Measurements from ENCODE around the gene CMBL.
"Not testable (repeated sequence)": the region's sequence is repeated elsewhere in the genome, so short reads cannot be mapped to it uniquely, and the experiment has no call there.

Gene CMBL

GRCh38 chr5:10307206-10308148 lies at the start of gene CMBL:
Gene CMBL, minus strand, starts transcription at chr5:10307902. Its CDS starts 17,140 bp downstream, at chr5:10290762.
- peak; percentile 36 for DNase-seq

GRCh38 chr5:10355071-10355889 lies 47.6 kb upstream of the CMBL start:
- no peak for DNase-seq

DNA sequence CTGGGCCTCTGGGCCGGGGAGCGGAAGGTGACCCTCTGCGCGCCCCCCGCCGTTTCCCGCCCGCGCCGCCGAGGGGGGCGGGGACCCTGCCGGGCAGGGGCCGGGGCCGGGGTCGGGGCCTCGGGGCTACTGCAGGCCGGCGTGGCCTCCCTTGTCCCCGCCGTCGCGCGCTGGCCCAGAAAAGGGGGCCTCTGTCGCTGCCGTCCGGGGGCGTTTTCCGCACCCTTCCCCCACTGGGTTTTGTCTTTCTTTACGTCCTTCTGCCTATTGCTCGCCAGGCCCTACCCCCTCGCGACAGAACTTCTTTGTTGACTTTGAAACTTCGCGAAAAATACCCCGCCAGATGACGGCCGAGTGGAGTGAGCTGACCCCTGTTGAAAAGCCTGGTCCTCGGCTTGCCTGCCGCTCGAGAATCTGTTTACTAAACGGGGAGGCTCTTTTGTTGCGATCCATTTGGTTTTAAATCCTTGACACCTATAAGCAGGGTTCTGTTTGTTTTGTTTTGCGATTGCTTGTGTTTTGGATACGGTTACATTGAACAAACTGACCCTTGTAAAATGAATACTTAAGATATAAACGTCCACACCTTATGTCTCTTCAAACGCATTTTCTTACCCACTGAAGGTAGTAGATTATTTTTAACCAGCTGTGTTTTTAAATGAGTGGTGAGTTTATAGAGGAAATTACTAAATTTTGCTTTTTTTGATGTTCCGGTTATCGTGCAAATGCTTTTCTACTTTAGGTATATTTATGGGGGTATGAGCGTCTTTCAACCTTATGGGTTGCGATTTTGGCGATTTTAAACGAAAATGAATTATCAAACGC lies 46.6 kb upstream of the CMBL start:
- DNase-seq, result peak; percentile 45

GRCh38 chr5:10353241-10354047 lies 45.7 kb upstream of the CMBL start, which contains the start of gene MARCHF6:
Gene MARCHF6, plus strand, starts transcription at chr5:10353695. Its CDS starts 204 bp downstream, at chr5:10353899.
- peak; percentile 97 for DNase-seq

DNA sequence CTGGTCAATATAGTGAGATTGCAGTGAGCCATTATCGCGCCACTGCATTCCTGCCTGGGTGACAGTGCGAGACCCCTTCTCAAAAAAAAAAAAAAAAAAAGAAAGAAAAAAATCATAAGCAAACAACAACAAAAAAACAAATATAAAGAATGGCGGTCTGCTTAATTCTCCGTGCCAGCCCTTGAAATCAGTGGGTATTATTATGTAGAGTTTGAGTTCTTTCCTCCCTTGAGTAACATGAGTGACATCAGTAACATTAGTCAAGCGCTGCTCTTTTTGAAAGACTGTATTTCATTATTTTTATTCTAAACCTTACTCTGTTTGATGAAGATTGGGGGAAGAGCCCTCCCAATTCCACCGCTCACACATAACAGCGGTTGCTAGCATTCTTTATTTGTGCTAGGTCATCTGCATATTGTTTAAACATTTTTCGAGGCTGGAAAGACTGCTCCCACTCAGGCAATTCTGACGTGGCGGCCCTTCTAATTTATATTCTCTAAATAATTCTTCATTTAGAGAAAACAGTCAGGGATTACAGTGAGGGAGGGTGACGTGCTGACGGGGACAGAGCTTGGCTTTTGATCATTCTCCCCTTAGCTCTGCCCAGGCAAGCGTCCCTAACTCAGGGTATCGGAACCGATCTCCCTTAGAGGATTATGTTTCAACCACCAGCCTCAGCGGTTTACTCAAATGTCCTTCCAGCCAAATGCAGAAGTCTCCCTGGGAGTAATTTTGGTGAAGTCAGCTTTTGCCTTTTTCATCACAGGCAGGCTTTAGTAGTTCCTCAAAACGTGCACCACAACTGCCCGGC lies 44.9 kb upstream of the CMBL start:
- DNase-seq, result no peak

GRCh38 chr5:10351919-10352318 lies 44.2 kb upstream of the CMBL start:
- DNase-seq, result no peak

DNA sequence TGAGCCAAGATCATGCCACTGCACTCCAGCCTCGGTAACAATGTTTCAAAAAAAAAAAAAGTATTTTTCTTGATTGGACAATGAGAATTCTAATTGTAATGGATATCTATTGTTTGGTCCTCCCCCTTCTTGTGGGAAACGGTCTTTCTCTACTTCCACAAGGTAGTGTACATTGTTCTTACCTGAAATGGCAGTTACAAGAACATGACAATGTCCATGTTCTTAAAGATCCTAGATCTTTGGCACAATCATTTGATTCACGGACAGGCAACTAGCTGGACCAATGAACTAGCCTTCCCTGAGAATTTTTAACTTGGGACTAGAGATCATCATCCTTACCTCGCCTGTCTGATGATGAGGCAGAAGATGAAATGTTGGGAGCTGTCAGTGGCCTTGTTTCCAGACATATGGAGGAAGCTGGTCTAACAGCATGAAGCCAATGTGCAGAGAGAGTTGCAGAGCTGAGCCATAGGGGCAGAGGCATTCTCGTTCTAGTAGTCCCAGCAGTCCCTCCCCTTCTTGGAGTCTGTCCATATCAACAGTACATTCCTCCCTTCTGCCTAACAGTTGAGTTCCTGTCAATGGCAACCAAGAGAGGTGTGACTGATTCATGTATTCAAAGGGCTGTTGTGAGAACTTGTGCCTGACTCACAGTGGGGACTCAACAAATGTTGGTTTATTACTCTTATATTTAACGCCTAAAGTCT lies 43.6 kb upstream of the CMBL start:
- no peak for DNase-seq

- no peak for DNase-seq
Observed at GRCh38 chr5:10348258-10348657, 40.6 kb upstream of the CMBL start.

- DNase-seq, result not testable (repeated sequence)
Observed at GRCh38 chr5:10344461-10345106, 36.9 kb upstream of the CMBL start.

DNA sequence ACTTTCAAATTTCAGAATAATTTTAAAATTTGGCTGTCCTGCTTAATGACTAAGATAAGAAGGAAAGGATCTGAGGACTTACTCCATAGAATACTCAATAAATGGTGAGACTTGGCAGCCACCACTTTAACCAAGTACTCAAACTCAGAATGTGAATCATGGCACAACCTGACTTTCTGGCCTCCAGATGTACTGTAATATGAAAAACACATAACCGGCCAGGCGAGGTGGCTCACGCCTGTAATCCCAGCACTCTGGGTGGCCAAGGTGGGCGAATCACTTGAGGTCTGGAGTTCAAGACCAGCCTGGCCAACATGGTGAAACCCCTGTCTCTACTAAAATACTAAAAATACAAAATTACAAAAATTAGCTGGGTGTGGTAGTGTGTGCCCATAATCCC lies 35.8 kb upstream of the CMBL start:
- no peak for DNase-seq

DNA sequence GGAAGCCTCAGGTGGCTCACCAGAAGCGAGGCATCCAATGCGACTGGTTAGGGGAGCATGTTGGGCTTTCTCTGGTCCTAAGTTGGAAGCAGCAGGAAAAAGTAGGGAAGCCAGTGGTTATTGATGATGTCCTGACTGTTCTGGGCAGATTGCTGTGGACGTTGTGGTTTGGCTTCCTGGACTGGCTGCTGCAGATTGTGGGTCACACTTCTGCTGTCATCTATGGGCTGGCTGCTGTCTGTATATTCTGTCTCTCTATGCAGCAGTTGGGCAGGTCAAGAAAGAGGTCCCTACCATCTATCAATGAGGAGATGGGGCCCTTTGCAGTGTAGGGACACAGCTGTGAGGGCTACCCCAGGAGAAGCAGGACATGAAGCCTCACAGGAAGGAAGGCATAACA lies 32.3 kb upstream of the CMBL start:
- DNase-seq, result no peak

DNA sequence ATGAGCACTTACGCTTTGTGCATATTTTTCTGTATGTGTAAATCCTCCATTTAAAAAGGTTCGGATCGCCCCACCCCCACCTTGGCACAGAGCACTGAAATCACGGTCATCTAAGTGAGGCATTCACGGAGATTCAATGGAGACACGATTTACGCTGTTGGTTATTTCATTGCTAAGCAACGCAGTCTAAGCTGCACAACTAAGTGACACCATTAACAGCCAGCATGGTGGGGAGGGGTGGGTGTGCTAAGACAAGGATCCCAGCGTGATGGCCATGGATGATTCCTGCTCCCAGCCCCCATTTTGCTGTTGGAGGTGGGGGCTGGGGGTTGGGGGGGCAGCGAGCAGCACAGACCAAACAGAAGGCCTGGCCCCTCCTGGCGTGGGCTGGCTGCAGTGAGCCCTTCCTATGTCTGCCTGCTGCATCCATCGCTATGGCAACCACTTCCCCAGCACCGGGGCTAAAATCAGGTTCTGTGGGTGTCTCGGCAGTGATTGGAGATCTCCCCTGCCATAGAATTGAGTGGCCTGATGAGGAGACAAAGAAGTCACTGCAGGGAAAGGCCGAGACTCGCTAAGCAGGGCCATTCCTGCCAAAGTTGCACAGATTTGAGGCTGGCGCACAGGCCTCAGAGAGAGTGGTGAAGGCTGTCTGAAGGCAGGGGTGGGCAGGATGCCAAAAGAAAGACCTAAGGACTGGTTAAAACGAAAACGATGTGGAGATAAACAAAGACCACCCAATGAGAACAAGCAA lies 31.5 kb upstream of the CMBL start:
- no peak for DNase-seq

DNA sequence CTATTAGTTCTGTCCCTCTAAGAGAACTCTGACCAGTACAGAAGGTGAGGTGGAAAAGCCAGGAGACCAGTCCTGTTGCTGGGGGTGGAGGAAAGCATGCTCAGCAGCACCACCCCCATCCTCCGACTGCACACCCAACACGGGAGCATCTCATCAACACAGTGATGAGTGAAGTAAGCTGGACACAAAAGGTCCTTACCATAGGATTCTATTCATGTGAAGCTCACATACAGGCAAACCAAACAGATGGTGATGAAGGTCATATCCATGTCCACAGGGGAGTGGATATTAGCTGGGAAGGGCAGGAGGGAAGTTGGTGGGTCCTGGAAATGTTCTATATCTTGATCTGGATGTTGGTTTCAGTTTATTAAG lies 31.0 kb upstream of the CMBL start:
- no peak for DNase-seq

DNA sequence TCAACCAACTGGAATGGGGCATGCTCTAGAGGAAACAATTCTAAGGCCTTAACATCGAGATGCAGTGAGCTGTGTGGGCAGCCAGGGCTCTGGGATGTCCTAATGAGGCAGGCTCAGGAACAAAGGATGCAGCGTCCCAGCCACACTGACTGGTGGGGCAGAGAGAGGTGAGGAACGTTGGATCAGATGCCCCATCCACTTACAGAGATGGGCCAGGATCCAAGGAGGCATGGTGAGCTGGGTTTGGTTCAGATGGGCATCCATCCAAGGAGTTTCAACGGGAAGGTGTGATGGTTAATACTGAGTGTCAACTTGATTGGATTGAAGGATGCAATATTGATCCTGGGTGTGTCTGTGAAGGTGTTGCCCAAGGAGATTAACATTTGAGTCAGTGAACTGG lies 30.3 kb upstream of the CMBL start:
- no peak for DNase-seq

- no peak for DNase-seq
Observed at GRCh38 chr5:10337107-10337506, 29.4 kb upstream of the CMBL start.

GRCh38 chr5:10335711-10336470 lies 28.2 kb upstream of the CMBL start:
- DNase-seq, result no peak

DNA sequence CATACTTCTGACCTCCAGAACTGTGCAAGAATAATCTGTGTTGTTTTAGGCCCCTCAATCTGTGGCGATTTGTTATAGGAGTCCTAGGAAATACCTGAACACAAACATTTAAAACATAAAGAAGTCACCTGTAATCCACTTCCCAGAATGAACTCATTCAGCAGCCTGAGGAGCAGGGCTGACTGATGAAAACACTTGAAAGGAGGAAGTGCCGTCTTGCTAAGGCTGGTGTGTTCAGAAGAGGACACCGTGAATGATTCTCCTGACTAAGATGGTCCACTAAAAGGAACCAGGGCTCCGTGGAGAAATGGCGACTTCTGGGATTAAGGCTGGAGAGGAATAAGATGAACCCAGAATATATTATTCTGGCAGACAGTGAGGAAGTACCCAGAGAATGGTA lies 27.1 kb upstream of the CMBL start:
- DNase-seq, result no peak
